ENCODE data around the gene IFITM1.

IFITM1 gene

GRCh38 chr11:281486-282161 lies 32.2 kb upstream of the IFITM1 start:
- no peak for DNase-seq

GRCh38 chr11:282171-282570 lies 31.7 kb upstream of the IFITM1 start:
- DNase-seq, result peak; percentile 1

- peak; percentile 12 for DNase-seq
Observed at GRCh38 chr11:282630-283360, 31.0 kb upstream of the IFITM1 start.

- peak; percentile 2 for DNase-seq
Observed at GRCh38 chr11:283405-284104, 30.3 kb upstream of the IFITM1 start.

- DNase-seq, result peak; percentile 42
Observed at GRCh38 chr11:284105-285020, 29.5 kb upstream of the IFITM1 start.

GRCh38 chr11:285021-285893 lies 28.6 kb upstream of the IFITM1 start:
- peak; percentile 9 for DNase-seq

GRCh38 chr11:285894-286220 lies 28.0 kb upstream of the IFITM1 start:
- no peak for DNase-seq

GRCh38 chr11:286977-287820 lies 26.6 kb upstream of the IFITM1 start:
- peak; percentile 30 for DNase-seq

GRCh38 chr11:287821-288477 lies 25.9 kb upstream of the IFITM1 start:
- DNase-seq, result no peak

- peak; percentile 80 for DNase-seq
Observed at GRCh38 chr11:288478-289397, 25.1 kb upstream of the IFITM1 start, which contains the start of gene PGGHG. PGGHG (plus strand) TSS chr11:289126; CDS start chr11:289817, 691 bp downstream.

- DNase-seq, result no peak
Observed at GRCh38 chr11:289398-289711, 24.5 kb upstream of the IFITM1 start.

GRCh38 chr11:289712-290620 lies 23.9 kb upstream of the IFITM1 start:
- peak; percentile 42 for DNase-seq

- DNase-seq, result peak; percentile 7
Observed at GRCh38 chr11:290621-291231, 23.1 kb upstream of the IFITM1 start.

- DNase-seq, result peak; percentile 3
Observed at GRCh38 chr11:291281-292210, 22.3 kb upstream of the IFITM1 start.

GRCh38 chr11:292211-293121 lies 21.4 kb upstream of the IFITM1 start:
- no peak for DNase-seq
